IPS DF 4.7 (cell line): ENCODE results near the gene ZCCHC8.

Experiments
- DNase-seq: peaks from one replicate; pipeline ENCODE4 v3.0.0-alpha.2; 2013; ENCODE audit warnings: low spot score; ENCODE audit errors: extremely low read depth

Gene ZCCHC8

GRCh38 chr12:122500685-122501488 is at the start of gene ZCCHC8:
Gene ZCCHC8 (minus strand): TSS chr12:122500932. CDS start chr12:122500840, 92 bp downstream.
- peak; percentile 97 for DNase-seq

DNA sequence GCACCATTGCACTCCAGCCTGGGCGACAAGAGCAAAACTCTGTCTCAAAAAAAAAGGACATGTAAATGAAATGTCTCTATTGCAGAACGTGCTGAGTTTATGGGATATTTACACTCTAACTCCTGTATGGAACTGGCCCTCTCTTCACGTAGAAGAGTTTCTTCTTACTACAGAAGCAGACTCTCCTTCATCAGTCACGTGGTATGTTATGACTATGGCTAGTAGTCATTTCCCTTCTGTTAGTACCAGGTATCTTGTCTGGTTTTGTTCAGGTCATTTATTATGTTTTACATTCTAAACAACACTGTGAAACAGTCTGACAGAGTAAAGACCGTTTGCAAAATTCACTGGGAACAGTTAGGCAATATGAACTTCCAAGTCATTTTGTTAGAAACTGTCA is 46.6 kb upstream of the ZCCHC8 start:
- no peak for DNase-seq

DNA sequence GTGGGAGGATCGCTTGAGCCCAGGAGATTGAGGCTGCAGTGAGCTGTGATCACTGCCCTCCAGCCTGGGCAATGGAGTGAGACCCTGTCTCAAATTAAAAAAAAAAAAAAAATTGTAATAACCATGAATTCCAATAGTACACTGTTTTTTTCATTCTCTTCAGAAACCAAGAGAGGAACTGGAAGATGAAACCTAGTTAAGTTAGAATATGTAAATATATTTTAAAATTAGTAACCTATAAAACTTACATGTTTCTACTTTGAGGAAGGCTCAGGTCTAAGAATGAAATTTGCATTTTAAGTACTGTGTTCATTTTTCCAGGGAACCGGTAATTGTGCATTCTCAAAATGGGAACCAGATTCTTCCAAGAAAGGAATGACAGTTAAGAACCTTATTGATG is 45.1 kb upstream of the ZCCHC8 start:
- no peak for DNase-seq

DNA sequence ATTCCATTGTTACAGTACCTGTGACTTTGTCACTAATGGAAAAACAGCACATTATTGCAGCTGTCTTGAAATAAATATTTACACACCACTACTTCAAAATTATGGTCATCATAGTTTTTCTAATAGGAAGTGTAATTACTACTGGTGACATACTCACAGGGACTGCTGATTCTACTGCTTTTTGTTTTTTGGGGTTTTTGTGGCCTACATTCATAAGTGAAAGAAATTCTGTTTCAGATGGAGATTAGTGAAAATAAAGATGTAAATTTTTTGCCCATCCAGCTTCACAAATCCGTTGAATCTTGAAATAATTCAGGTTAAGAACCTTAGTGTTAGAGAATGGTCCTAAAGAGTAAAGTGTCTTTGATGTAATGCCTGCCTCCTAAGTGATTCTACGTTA is 43.8 kb upstream of the ZCCHC8 start:
- no peak for DNase-seq

DNA sequence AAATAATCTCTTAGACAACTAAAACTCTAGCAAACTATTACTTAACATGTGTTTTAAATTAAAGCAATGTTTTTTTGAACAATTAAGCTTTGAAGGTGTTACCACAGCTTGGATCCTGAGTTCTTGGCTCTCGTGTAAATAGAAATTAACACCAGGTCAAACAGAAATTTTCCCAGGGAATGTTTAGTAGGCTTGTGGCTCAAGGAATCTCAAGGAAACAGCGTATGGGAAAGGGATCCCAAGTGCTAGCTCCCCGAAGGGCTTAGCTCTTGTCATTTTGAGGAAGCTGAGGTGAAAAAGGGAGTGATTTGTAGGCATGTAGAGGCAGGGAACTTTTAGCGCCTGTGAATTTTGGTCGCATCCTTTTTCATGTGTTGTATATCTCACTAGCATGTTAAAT is 37.8 kb upstream of the ZCCHC8 start:
- no peak for DNase-seq

DNA sequence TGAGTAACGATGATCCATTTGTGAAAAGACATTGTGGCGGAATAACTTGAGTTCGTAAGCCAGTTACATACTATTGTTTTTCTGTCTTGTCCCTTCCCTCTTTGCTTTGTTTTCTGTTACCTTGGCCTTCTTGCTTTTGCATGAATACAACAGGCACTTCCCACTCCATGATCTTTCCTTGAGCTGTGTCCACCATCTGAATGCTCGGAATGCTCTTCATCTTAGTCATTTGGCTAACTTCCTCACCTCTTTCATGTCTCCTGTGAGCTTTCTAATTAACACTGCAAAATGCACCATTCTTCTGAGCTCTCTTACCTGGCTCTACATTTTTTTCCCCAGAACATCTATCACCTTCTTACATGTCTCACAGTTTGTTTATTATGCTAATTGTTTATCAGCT is 36.3 kb upstream of the ZCCHC8 start:
- no peak for DNase-seq

- DNase-seq, result no peak
Observed at GRCh38 chr12:122533856-122534255, 33.1 kb upstream of the ZCCHC8 start.

GRCh38 chr12:122528992-122529391 is 28.3 kb upstream of the ZCCHC8 start:
- no peak for DNase-seq

DNA sequence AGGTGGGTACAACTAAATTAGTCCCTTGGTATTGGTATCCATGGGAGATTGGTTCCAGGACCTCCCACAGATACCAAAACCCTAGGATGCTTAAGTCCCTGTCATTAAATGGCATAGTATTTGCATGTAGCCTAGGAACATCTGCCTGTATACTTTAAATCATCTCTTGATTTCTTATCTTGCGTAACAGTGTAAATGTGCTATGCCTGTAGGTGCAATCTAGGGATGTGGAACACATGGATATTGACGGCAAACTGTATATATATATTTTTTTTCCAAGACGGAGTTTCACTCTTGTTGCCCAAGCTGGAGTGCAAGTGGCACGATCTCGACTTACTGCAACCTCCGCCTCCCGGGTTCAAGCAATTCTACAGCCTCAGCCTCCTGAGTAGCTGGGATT is 27.9 kb upstream of the ZCCHC8 start:
- DNase-seq, result no peak

- DNase-seq, result no peak
Observed at GRCh38 chr12:122527478-122527944, 26.8 kb upstream of the ZCCHC8 start.

- peak; percentile 97 for DNase-seq
Observed at GRCh38 chr12:122526683-122527477, 26.1 kb upstream of the ZCCHC8 start, which contains the start of the genes KNTC1 and RSRC2. Gene KNTC1 (plus strand): TSS chr12:122527249. CDS start chr12:122530064, 2,815 bp downstream. Gene RSRC2 (minus strand): TSS chr12:122526936. CDS start chr12:122526853, 83 bp downstream.

GRCh38 chr12:122523846-122524718 is 23.4 kb upstream of the ZCCHC8 start:
- DNase-seq, result no peak

- no peak for DNase-seq
Observed at GRCh38 chr12:122523280-122523679, 22.5 kb upstream of the ZCCHC8 start.

- DNase-seq, result no peak
Observed at GRCh38 chr12:122520676-122521075, 19.9 kb upstream of the ZCCHC8 start.

GRCh38 chr12:122519418-122519817 is 18.7 kb upstream of the ZCCHC8 start:
- no peak for DNase-seq

DNA sequence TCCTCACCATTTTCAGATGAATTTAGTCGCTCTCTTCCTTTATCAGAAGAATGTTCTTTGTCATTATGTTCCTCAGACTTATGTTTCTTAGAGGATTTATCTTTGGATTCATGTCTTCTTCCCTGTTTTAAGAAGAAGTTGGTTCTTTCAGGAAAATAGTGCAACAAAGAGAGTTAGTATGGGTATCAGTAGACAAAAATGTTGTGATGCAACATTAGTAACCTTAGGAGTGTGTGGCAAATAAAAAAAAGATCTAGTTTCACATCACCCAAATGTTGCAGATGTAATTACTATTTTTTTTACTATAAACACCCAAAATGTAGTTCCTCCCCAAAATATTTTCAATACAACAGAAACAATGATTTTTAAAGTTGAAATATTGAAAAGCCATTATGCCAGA is 18.2 kb upstream of the ZCCHC8 start:
- no peak for DNase-seq

- no peak for DNase-seq
Observed at GRCh38 chr12:122517877-122518276, 17.1 kb upstream of the ZCCHC8 start.

- DNase-seq, result no peak
Observed at GRCh38 chr12:122516544-122517361, 16.0 kb upstream of the ZCCHC8 start.

DNA sequence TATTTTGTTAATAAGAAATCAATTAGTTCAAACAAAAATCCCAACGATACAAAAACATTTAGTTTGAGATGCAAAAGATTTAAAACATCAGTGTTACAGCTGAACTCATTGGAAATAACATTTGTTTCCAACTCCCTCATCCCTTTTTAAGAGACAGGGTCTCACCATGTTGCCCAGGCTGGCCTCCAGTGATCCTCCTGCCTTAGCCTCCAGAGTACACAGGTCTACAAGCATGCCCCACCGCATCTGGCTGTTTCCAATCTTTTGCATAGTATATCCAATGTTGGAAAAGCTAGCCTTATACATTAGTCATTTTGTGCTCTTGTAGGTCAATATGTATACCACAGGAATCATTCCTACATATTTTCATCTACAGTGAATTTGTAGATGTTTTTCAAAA is 14.5 kb upstream of the ZCCHC8 start:
- DNase-seq, result no peak

GRCh38 chr12:122513660-122514059 is 12.9 kb upstream of the ZCCHC8 start:
- DNase-seq, result no peak
